ENCODE data around the gene COL8A2. TPM values are rescaled to one million over a fixed set of nuclear protein-coding genes. Genes with fewer than 3 reads are reported as not detected.

COL8A2 gene
- total and polyA plus RNA-seq, 3 donors from 2014 or later, result 1.3 to 4.2 (median 2.0) TPM

GRCh38 chr1:36088577-36089392, 36.2 kb downstream of the COL8A2 start, which contains the start of gene ADPRS:
ADPRS (plus strand) TSS chr1:36088892; CDS start chr1:36088905, 13 bp downstream.
- intact Hi-C loops (cut with DNase I; ENCODE audit: low total_unique reads), result no loop called here
- peak within 1 kb of the TSS; percentile 78 to 86 for H3K27ac ChIP-seq
- peak; percentile 91 for DNase-seq
- H3K9me3 ChIP-seq, result no peaks in the 10 kb centered on the region
- TF ChIP-seq POLR2A (IDR thresholded peaks at IDR 0.05), result peak; percentile 46
- TF ChIP-seq CTCF (IDR thresholded peaks at IDR 0.05), result peak; percentile 97 to 99 (median 99)
- no peaks in the 10 kb centered on the region for H3K27me3 ChIP-seq
- H3K36me3 ChIP-seq (ENCODE audit: low read depth, missing control alignments), result no peaks in the 10 kb centered on the region
- WGBS, 2 donors, result 1% methylated on average over 39 of the region's 84 CpGs; no CpG with 5 or more reads in 1 of the 2 donors
- H3K4me3 ChIP-seq, result peak within 1 kb of the TSS; percentile 92 to 98
- H3K4me1 ChIP-seq, result peaks cover 17% of the 10 kb centered on the region

- no peaks in the 10 kb centered on the region for H3K9me3 ChIP-seq
- peaks cover 15% of the 10 kb centered on the region for H3K4me1 ChIP-seq
- H3K27me3 ChIP-seq, result no peaks in the 10 kb centered on the region
- H3K4me3 ChIP-seq, result peak overlapping the region; percentile 92 to 98
- H3K27ac ChIP-seq, result peak overlapping the region; percentile 78 to 86
- DNase-seq, result no peak
- no peak for TF ChIP-seq CTCF (IDR thresholded peaks at IDR 0.05)
- TF ChIP-seq POLR2A (IDR thresholded peaks at IDR 0.05), result no peak
- intact Hi-C loops (cut with DNase I; ENCODE audit: low total_unique reads), result no loop called here
- 17 to 70% methylated on average over 2 to 4 of the region's 8 CpGs for WGBS, 2 donors
- no peaks in the 10 kb centered on the region for H3K36me3 ChIP-seq (ENCODE audit: low read depth, missing control alignments)
Observed at GRCh38 chr1:36088265-36088576, 36.8 kb downstream of the COL8A2 start.

GRCh38 chr1:36087233-36088123, 37.5 kb downstream of the COL8A2 start:
- H3K36me3 ChIP-seq (ENCODE audit: low read depth, missing control alignments), result no peaks in the 10 kb centered on the region
- no peak overlapping the region for H3K27ac ChIP-seq
- intact Hi-C loops (cut with DNase I; ENCODE audit: low total_unique reads), result no loop called here
- peaks cover 15% of the 10 kb centered on the region for H3K4me1 ChIP-seq
- DNase-seq, result no peak
- no peak overlapping the region for H3K4me3 ChIP-seq
- no peak for TF ChIP-seq POLR2A (IDR thresholded peaks at IDR 0.05)
- no peak for TF ChIP-seq CTCF (IDR thresholded peaks at IDR 0.05)
- no peaks in the 10 kb centered on the region for H3K9me3 ChIP-seq
- 67 to 89% methylated on average over 7 to 31 of the region's 31 CpGs for WGBS, 2 donors
- H3K27me3 ChIP-seq, result no peaks in the 10 kb centered on the region

- 88 to 89% methylated on average over 9 to 12 of the region's 12 CpGs for WGBS, 2 donors
- Histone ChIP-seq H3K36me3 (ENCODE audit: low read depth, missing control alignments) (no peaks in the 10 kb centered on the region), H3K9me3 (no peaks in the 10 kb centered on the region), H3K27me3 (no peaks in the 10 kb centered on the region), H3K4me1 (peaks cover 15% of the 10 kb centered on the region), H3K4me3 (no peak overlapping the region), H3K27ac (no peak overlapping the region)
- DNase-seq, result no peak
- intact Hi-C loops (cut with DNase I; ENCODE audit: low total_unique reads), result no loop called here
- TF ChIP-seq CTCF (IDR thresholded peaks at IDR 0.05), result no peak
- no peak for TF ChIP-seq POLR2A (IDR thresholded peaks at IDR 0.05)
Observed at GRCh38 chr1:36086529-36087232, 38.3 kb downstream of the COL8A2 start.

Data from testis (tissue), 3 donors.